HG03045 (cell line): ENCODE results near the gene RASGRP3.
"Not testable (repeated sequence)": the region's sequence is repeated elsewhere in the genome, so short reads cannot be mapped to it uniquely, and the experiment has no call there.

Source experiments
- ATAC-seq: cut with Tn5 transposase; IDR thresholded peaks from one replicate; pipeline ENCODE4 v1.9.1; 2021; ENCODE audit warnings: mild to moderate bottlenecking, moderate library complexity; ENCODE audit not compliant: unreplicated experiment

Gene RASGRP3

GRCh38 chr2:33476131-33476792, at the start of gene RASGRP3:
Gene RASGRP3, plus strand, starts transcription at chr2:33476649. Its CDS starts 38,488 bp downstream, at chr2:33515137.
- peak; percentile 55 for ATAC-seq

GRCh38 chr2:33426666-33427231, 49.7 kb upstream of the RASGRP3 start:
- ATAC-seq: no peak

- ATAC-seq: no peak
These were observed 46.4 kb upstream of the RASGRP3 start for GRCh38 chr2:33430077-33430476.

- ATAC-seq: no peak
These were observed 45.6 kb upstream of the RASGRP3 start for GRCh38 chr2:33430856-33431255.

- ATAC-seq: no peak
These were observed 43.6 kb upstream of the RASGRP3 start for GRCh38 chr2:33432871-33433270.

- ATAC-seq: no peak
These were observed 42.9 kb upstream of the RASGRP3 start for GRCh38 chr2:33433279-33434235.

- no peak for ATAC-seq
These were observed 40.9 kb upstream of the RASGRP3 start for GRCh38 chr2:33435518-33435917.

GRCh38 chr2:33436083-33436482, 40.4 kb upstream of the RASGRP3 start:
- no peak for ATAC-seq

- ATAC-seq: no peak
These were observed 39.2 kb upstream of the RASGRP3 start for GRCh38 chr2:33437297-33437696.

- ATAC-seq: no peak
These were observed 38.6 kb upstream of the RASGRP3 start for GRCh38 chr2:33437815-33438214.

- no peak for ATAC-seq
These were observed 35.1 kb upstream of the RASGRP3 start for GRCh38 chr2:33441235-33441810.

GRCh38 chr2:33442052-33442451, 34.4 kb upstream of the RASGRP3 start:
- ATAC-seq: not testable (repeated sequence)

- ATAC-seq: no peak
These were observed 33.8 kb upstream of the RASGRP3 start for GRCh38 chr2:33442528-33443079.

GRCh38 chr2:33443274-33443829, 33.1 kb upstream of the RASGRP3 start:
- no peak for ATAC-seq

- ATAC-seq: no peak
These were observed 31.5 kb upstream of the RASGRP3 start for GRCh38 chr2:33444967-33445366.

- ATAC-seq: no peak
These were observed 28.1 kb upstream of the RASGRP3 start for GRCh38 chr2:33448220-33448899.

GRCh38 chr2:33451214-33451613, 25.2 kb upstream of the RASGRP3 start:
- ATAC-seq: no peak

- ATAC-seq: no peak
These were observed 24.6 kb upstream of the RASGRP3 start for GRCh38 chr2:33451825-33452224.

- ATAC-seq: no peak
These were observed 23.9 kb upstream of the RASGRP3 start for GRCh38 chr2:33452545-33452944.

GRCh38 chr2:33453905-33454479, 22.5 kb upstream of the RASGRP3 start:
- no peak for ATAC-seq
